Mucosa of rectum (tissue), 2 donors: Measurements from ENCODE around the gene INPP5F.
"Not testable (repeated sequence)": the region's sequence is repeated elsewhere in the genome, so short reads cannot be mapped to it uniquely, and the experiment has no call there.

Source experiments
- H3K27ac ChIP-seq, 2 donors: one replicate each; pipeline ENCODE4 v1.7.0; 2013; ENCODE audit warnings: inconsistent platforms in 2 of 2, low read depth in 2 of 2, low read length in 2 of 2
- H3K27me3 ChIP-seq, 2 donors: one replicate each; pipeline ENCODE4 v1.7.0; 2013; ENCODE audit warnings: low read length in 2 of 2; ENCODE audit not compliant: control insufficient read depth in 2 of 2, insufficient read depth in 2 of 2
- H3K36me3 ChIP-seq, 2 donors: one replicate each; pipeline ENCODE4 v1.7.0; 2013; ENCODE audit warnings: low read length in 2 of 2; ENCODE audit not compliant: control insufficient read depth in 2 of 2, insufficient read depth in 2 of 2
- H3K4me1 ChIP-seq, 2 donors: one replicate each; pipeline ENCODE4 v1.7.0; 2013; ENCODE audit warnings: low read length in 2 of 2, mild to moderate bottlenecking in 1 of 2; ENCODE audit not compliant: control insufficient read depth in 2 of 2, insufficient read depth in 2 of 2
- H3K4me3 ChIP-seq, 2 donors: one replicate each; pipeline ENCODE4 v1.7.0; 2013; ENCODE audit warnings: low read length in 2 of 2
- H3K9ac ChIP-seq, 2 donors: one replicate each; pipeline ENCODE4 v1.7.0; 2013; ENCODE audit warnings: low read length in 2 of 2, low read depth in 1 of 2, mild to moderate bottlenecking in 1 of 2
- H3K9me3 ChIP-seq, 2 donors: one replicate each; pipeline ENCODE4 v1.7.0; 2013; ENCODE audit warnings: low read length in 2 of 2; ENCODE audit not compliant: control insufficient read depth in 2 of 2
- donor health status: healthy.
- donor health status: Normal muscosa, but diverticular disease.

Gene INPP5F

GRCh38 chr10:119707331-119707730 lies 18.5 kb upstream of the INPP5F start:
- not testable (repeated sequence) for H3K27ac ChIP-seq, H3K36me3 ChIP-seq, H3K27me3 ChIP-seq, H3K4me3 ChIP-seq, H3K9me3 ChIP-seq, H3K4me1 ChIP-seq, H3K9ac ChIP-seq

DNA sequence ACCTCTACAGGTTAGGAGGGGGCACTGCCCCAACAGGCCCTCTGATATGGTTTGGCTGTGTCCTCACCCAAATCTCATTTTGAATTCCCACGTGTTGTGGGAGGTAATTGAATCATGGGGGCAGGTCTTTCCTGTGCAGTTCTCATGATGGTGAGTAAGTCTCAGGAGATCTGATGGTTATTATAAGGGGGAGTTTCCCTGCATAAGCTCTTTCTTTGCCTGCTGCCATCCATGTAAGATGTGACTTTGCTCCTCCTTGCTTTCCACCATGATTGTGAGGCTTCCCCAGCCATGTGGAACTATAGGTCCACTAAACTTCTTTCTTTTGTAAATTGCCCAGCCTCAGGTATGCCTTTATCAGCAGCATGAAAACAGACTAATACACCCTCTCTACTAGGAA lies 14.9 kb upstream of the INPP5F start:
- not testable (repeated sequence) for H3K27ac ChIP-seq, H3K4me1 ChIP-seq

GRCh38 chr10:119713744-119714483 lies 11.9 kb upstream of the INPP5F start:
- Histone ChIP-seq H3K27me3 (no peaks in the 10 kb centered on the region), H3K36me3 (no peaks in the 10 kb centered on the region), H3K9me3 (no peaks in the 10 kb centered on the region), H3K4me1 (no peaks in the 10 kb centered on the region), H3K4me3 (no peak overlapping the region), H3K9ac (no peak overlapping the region), H3K27ac (no peak overlapping the region)

More for the DNA sequence above, 14.9 kb upstream of the INPP5F start:
- not testable (repeated sequence) for H3K36me3 ChIP-seq, H3K9me3 ChIP-seq, H3K27me3 ChIP-seq, H3K9ac ChIP-seq, H3K4me3 ChIP-seq

- Histone ChIP-seq H3K9me3 (no peaks in the 10 kb centered on the region), H3K9ac (no peak overlapping the region), H3K27ac (no peak overlapping the region), H3K4me3 (no peak overlapping the region), H3K27me3 (no peaks in the 10 kb centered on the region), H3K4me1 (no peaks in the 10 kb centered on the region), H3K36me3 (no peaks in the 10 kb centered on the region)
Observed at GRCh38 chr10:119714484-119714816, 11.4 kb upstream of the INPP5F start.

DNA sequence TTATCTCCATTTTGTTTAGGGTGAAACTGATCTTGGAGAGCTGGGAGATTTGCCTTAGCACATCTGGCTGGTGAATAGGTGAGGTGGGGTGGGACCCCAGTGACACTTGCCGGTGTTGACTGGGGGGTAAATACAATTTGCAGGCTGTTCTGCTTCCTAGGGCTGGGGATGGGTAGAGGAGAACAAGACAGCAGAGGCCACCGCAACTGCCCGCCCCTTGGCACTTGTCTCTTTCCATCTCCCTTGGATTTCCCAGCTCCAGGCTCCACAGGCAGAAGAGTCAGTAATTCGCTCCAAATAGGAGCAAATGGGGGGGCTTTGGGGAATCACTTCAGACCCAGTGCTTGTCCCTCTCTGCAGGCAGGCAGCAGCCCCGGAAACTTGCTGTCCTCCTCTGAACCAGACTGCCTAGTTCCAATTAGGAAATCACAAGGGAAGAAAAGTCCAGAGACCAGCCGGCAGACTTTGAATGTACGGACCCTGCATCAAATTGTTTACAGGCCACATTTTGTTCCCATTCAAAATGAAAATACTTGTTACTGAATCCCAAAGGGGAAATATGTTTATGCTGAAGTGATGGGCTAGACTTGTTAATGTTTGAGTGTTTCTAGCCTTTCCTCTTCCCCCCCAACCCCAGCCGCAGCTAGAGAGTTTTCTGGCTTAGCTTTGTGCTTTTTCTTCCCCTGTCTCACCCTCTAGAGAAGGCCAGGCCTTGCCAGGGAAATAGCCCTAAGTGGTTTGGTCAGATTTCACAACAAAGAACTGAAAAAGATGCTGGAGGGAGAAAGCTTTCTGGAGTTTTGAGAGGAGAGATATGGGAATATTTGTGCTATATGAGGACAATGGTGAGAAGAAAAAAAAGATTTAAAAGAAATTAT lies 10.0 kb upstream of the INPP5F start:
- Histone ChIP-seq H3K36me3 (no peaks in the 10 kb centered on the region), H3K27me3 (no peaks in the 10 kb centered on the region), H3K9ac (no peak overlapping the region), H3K9me3 (no peaks in the 10 kb centered on the region), H3K4me1 (no peaks in the 10 kb centered on the region), H3K4me3 (no peak overlapping the region), H3K27ac (no peak overlapping the region)

DNA sequence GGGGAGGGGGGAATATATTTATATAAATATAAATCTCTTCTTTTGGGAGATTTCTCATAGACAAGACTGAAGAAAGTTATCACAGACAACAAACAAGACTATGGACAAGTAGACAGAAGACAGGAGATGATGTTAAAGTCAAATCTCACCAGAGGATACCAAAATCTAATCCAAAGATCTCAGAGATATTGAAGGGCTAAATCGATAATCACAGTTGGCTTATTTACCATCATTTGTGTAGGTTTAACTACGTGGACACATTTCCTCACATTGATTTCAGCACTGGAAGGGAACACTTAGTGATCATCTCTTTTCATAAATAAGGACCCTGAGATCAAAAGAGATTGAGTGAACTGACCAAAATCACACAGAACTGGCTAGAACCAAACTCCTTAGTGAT lies 2.7 kb upstream of the INPP5F start:
- H3K4me1 ChIP-seq: peaks cover 10% of the 10 kb centered on the region in 2 donors
- H3K27ac ChIP-seq: no peak overlapping the region
- no peak overlapping the region for H3K4me3 ChIP-seq
- H3K36me3 ChIP-seq: no peaks in the 10 kb centered on the region
- no peaks in the 10 kb centered on the region for H3K9me3 ChIP-seq
- H3K9ac ChIP-seq: no peak overlapping the region
- H3K27me3 ChIP-seq: no peaks in the 10 kb centered on the region

DNA sequence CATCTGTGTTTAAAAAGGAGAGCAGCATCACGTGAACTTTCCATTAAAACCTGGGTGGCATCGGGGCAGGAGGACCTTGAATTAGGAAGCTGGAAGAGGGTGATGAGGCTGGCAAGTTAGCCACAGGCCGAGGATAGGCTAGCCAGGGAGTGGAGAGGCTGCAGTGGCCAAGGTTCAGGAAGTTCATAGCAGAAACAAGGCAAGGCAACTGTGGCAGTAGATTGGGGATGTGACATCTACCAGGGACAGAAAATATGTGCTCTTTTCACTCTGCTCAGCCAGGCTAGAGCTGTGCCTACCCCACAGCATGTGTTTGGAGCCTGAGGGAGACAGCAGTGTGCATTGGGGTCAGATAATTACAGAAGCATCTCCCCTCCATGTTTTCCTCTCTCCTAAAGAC lies 2.2 kb upstream of the INPP5F start:
- H3K27me3 ChIP-seq: no peaks in the 10 kb centered on the region
- peak overlapping the region in 1 of 2 donors; percentile 34 for H3K9ac ChIP-seq
- H3K27ac ChIP-seq: no peak overlapping the region
- no peaks in the 10 kb centered on the region for H3K9me3 ChIP-seq
- H3K4me3 ChIP-seq: no peak overlapping the region
- no peaks in the 10 kb centered on the region for H3K36me3 ChIP-seq
- H3K4me1 ChIP-seq: peaks cover 10% of the 10 kb centered on the region in 2 donors

GRCh38 chr10:119724593-119725516 lies 995 bp upstream of the INPP5F start:
- Histone ChIP-seq H3K9me3 (no peaks in the 10 kb centered on the region), H3K36me3 (no peaks in the 10 kb centered on the region), H3K9ac (peak overlapping the region; percentile 76 to 97), H3K27me3 (no peaks in the 10 kb centered on the region), H3K4me1 (peaks cover 10% of the 10 kb centered on the region in 2 donors), H3K27ac (peak overlapping the region; percentile 91 to 93), H3K4me3 (peak overlapping the region; percentile 86 to 92)

- Histone ChIP-seq H3K9ac (peak overlapping the region; percentile 76 to 97), H3K27ac (peak overlapping the region; percentile 91 to 93), H3K27me3 (no peaks in the 10 kb centered on the region), H3K9me3 (no peaks in the 10 kb centered on the region), H3K36me3 (no peaks in the 10 kb centered on the region), H3K4me3 (peak overlapping the region; percentile 86 to 92), H3K4me1 (peaks cover 10% of the 10 kb centered on the region in 2 donors)
Observed at GRCh38 chr10:119725517-119725827, 378 bp upstream of the INPP5F start.
